PC-3 (cell line): ENCODE measurements around the gene ZHX3.

Source experiments
- EZH2 ChIP-seq: fragments of 300-600 bp; sonication (generic); IDR thresholded peaks from one replicate; pipeline ENCODE4 v1.6.1; 2017; ENCODE audit warnings: antibody characterized with exemption, mild to moderate bottlenecking, low read length; ENCODE audit not compliant: unreplicated experiment
- EZH2phosphoT487 ChIP-seq: fragments of 300-600 bp; sonication (generic); IDR thresholded peaks from 2 replicates; pipeline ENCODE4 v1.6.1; 2018; ENCODE audit warnings: mild to moderate bottlenecking, antibody characterized with exemption, low read length, borderline replicate concordance
- TF ChIP-seq, protein P1 (sequence below): fragments of 300-600 bp; sonication (generic); conservative IDR thresholded peaks from 2 replicates; pipeline ENCODE4 v1.5.1; 2017; ENCODE audit warnings: antibody characterized with exemption, low read depth, mild to moderate bottlenecking, low read length

DNA sequence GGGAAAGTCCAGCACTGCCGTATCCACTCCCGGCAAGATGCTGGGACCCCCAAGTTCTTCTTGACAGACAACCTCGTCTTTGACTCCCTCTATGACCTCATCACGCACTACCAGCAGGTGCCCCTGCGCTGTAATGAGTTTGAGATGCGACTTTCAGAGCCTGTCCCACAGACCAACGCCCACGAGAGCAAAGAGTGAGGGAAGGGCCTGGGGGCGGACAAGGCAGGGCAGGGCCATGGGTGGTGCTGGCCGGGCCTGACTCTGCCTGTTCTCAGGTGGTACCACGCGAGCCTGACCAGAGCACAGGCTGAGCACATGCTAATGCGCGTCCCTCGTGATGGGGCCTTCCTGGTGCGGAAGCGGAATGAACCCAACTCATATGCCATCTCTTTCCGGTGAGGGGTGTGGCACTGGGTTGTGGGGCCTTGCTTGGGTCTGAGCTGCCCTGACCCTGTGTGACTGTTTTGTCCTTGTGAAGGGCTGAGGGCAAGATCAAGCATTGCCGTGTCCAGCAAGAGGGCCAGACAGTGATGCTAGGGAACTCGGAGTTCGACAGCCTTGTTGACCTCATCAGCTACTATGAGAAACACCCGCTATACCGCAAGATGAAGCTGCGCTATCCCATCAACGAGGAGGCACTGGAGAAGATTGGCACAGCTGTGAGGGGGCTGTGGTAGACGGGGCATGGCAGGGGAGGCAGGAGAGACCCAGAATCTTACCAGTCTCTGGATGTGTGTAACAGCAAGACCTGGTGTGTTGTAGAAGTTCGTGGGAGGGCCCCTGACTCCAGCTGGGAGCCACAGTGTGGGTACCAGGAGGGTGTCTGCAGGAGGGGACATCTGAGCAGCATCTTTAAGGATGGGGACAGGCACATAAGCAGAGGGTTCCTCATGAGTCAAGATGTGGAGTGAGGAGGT is 151.1 kb downstream of the ZHX3 start:
- TF ChIP-seq, protein P1, sequence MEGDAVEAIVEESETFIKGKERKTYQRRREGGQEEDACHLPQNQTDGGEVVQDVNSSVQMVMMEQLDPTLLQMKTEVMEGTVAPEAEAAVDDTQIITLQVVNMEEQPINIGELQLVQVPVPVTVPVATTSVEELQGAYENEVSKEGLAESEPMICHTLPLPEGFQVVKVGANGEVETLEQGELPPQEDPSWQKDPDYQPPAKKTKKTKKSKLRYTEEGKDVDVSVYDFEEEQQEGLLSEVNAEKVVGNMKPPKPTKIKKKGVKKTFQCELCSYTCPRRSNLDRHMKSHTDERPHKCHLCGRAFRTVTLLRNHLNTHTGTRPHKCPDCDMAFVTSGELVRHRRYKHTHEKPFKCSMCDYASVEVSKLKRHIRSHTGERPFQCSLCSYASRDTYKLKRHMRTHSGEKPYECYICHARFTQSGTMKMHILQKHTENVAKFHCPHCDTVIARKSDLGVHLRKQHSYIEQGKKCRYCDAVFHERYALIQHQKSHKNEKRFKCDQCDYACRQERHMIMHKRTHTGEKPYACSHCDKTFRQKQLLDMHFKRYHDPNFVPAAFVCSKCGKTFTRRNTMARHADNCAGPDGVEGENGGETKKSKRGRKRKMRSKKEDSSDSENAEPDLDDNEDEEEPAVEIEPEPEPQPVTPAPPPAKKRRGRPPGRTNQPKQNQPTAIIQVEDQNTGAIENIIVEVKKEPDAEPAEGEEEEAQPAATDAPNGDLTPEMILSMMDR, result no peak
- TF ChIP-seq EZH2 (no peak), EZH2phosphoT487 (no peak)
